Measurements from ENCODE around the gene ELMO2.

Gene ELMO2

GRCh38 chr20:46333161-46333991, 73.0 kb downstream of the ELMO2 start:
- no peak for DNase-seq (ENCODE audit: low read depth in 2 of 2)

GRCh38 chr20:46332373-46333160, 73.8 kb downstream of the ELMO2 start:
- no peak for DNase-seq (ENCODE audit: low read depth in 2 of 2)

DNA sequence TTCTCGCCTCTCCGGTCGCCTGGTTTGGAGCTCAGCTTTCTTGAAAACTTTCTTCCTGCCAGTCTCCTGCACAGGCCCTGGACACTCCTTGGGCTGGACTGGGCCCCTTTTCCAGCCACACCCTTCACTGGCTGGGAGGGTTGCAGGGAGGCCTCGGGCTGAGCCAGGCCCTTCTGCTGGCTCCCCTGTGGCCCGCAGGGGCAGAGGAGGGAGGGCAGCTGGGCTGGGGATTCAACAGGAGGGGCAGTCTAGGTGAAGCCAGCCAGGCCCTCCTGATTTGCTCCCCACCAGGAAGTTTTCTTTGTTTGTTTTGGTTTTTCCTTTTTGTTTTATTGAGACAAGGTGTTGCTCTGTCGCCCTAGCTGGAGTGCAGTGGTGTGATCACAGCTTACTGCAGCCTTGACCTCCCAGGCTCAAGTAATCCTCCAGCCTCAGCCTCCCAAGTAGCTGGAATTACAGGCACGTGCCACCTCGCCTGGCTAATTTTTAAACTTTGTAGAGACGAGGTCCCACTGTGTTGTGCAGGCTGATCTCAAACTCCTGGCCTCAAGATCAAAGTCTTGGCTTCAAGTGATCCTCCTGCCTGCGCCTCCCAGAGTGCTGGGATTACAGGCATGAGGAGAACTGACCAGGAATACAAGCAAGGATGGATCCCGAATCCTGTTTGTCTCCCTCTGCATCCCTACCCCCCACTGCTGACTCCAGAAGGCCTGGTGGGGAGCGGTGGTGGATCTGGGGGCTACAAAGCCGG, 74.6 kb downstream of the ELMO2 start:
- no peak for DNase-seq (ENCODE audit: low read depth in 2 of 2)

GRCh38 chr20:46330831-46331371, 75.5 kb downstream of the ELMO2 start:
- DNase-seq (ENCODE audit: low read depth in 2 of 2), result no peak

GRCh38 chr20:46330072-46330763, 76.2 kb downstream of the ELMO2 start:
- no peak for DNase-seq (ENCODE audit: low read depth in 2 of 2)

DNA sequence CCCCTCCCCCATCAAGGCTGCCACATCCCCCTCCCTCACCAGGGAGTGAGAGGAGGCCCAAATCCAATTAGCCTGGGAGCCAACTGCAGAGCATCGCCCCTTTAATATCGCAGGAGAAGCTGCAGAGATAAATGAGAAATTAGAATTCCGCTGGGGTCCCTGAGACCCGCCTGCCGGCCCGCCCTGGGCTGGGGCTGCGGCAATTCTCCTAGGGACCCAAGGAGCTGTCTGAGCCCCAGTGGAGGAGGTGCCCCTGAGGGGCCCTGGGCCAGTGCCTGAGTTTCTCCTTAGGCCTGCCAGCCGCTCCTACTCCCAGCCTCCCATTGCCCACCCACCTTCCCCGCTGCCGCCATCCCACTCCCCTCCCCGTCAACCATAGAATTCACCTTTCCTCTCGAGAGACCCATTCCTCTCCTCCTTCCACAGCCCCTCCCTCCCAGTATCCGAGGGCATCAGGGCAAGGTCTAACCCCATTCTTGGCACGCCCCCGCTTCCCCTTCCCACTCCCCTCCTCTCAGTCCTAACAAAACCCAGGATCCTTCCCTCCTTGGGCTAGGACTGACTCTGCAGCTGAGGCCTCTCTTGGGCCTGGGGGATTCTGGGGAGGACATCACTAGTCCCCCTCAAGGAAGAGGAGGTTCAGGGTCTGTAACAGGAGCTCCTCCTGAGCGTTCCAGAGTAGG, 78.1 kb downstream of the ELMO2 start:
- no peak for DNase-seq (ENCODE audit: low read depth in 2 of 2)

DNA sequence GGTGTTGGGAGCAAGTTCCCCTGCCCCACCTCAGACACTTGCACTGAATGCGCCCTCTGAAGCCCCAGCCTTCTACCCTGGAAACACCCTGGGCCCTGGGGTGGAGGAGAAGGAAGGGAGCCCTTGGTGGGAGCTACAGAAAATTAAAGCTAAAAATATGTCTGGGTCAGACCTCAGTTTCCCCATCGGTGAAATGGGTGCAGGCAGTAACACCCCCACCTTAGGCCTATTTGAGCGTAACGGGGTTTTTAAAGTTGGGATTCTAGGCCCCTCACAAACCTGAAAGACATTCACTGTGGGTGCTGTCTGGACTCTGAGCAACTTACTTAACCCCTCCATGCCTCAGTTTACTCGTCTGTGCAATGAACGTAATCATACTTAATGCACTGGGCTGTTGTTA, 78.9 kb downstream of the ELMO2 start:
- no peak for DNase-seq (ENCODE audit: low read depth in 2 of 2)

GRCh38 chr20:46325789-46326188, 80.6 kb downstream of the ELMO2 start:
- no peak for DNase-seq (ENCODE audit: low read depth in 2 of 2)

DNA sequence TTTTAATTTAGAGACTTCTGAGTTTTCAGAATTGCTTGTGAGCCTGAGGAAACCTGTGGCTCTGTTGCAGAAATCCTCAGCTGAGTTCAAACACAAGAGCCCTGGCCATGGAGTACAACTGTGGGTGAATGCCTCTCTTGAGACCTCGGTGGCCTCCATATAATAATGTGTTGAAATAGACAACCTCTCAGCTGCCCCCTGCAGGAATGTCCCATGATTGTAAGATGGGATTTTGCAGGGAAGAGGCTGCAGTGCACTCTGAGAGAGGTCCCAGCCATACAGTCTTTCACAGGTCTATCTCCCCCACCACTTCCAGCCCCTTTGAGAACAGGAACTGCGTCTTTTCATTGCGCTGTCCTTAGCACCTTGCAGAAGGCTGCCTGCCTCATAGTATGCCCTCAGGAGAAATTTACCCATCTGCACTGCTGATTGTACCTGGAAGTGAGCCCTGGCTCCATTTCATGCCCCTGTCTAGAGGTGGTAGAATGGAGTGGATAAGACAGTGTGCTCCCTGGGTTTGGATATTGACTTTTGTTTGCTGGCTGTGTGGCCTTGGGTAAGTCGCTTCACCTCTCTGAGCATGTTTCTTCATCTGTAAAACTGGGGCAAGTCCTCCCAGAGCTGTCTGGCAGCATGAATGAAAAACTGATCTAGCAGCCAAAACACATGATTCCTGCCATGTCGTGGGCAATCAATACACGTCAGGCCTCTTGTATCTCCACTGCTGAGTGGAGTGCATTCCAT, 81.3 kb downstream of the ELMO2 start:
- no peak for DNase-seq (ENCODE audit: low read depth in 2 of 2)

- DNase-seq (ENCODE audit: low read depth in 2 of 2), result no peak
Measured at GRCh38 chr20:46324379-46324778, 82.0 kb downstream of the ELMO2 start.

DNA sequence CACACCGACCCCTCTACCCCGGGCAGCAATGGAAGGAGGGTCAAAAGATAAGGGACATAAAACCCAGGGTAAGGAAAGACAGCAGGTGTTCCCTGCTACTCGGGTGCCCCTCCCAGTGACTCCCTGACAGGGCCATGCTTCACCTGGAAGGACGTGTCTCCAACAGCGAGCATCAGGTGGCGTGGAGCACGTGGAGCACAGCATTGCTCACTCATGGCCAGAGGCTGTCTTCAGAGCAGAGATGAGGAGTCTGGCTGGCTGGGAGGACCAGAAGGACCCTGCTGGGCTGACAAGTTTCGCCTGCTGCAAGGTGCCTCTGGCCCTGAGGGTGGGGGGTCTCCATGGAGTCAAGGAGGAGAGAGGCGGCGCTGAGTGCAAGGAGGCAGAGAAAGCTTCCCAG, 82.9 kb downstream of the ELMO2 start:
- DNase-seq (ENCODE audit: low read depth in 2 of 2), result no peak

DNA sequence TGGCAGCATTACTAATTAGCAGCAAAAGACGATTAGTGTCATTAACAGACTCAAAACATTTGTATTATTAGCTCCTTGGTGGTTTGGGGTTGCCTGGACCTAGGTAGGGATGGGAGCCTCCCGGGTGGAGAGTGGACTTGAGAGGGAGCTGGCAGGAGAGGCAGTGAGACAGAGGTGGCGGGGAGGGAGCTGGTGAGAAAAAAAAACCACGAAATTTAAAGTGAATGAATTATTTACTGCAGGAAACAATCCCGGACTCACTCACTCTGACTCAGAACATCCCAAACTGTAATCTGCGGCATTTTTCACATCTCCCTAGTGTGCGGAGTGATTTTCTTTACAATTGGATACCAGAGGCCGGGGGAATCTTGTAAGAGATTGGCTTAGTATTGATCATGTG, 83.8 kb downstream of the ELMO2 start:
- no peak for DNase-seq (ENCODE audit: low read depth in 2 of 2)

- no peak for DNase-seq (ENCODE audit: low read depth in 2 of 2)
Measured at GRCh38 chr20:46317685-46318177, 88.7 kb downstream of the ELMO2 start.

GRCh38 chr20:46316984-46317684, 89.3 kb downstream of the ELMO2 start:
- DNase-seq (ENCODE audit: low read depth in 2 of 2), result no peak

All from activated CD4-positive, alpha-beta T cell treated with anti-CD3 and anti-CD28 coated beads for 24 hours (primary cell).